Hematopoietic multipotent progenitor cell treated with erythropoietin and hydrocortisone succinate and interleukin-3 and kit ligand, for 17 days (in vitro differentiated cells): ENCODE measurements around the gene UGT1A8.
"Not testable (repeated sequence)": the region's sequence is repeated elsewhere in the genome, so short reads cannot be mapped to it uniquely, and the experiment has no call there.

Experiments used
- DNase-seq: peaks from one replicate; pipeline ENCODE4 v3.0.0-alpha.2; 2015; ENCODE audit warnings: low spot score

UGT1A8 gene

GRCh38 chr2:233643128-233643527, 25.7 kb downstream of the UGT1A8 start:
- DNase-seq, result no peak

- DNase-seq, result not testable (repeated sequence)
Measured at GRCh38 chr2:233646033-233646432, 28.6 kb downstream of the UGT1A8 start.

GRCh38 chr2:233650981-233651380, 33.5 kb downstream of the UGT1A8 start:
- no peak for DNase-seq

- DNase-seq, result no peak
Measured at GRCh38 chr2:233651430-233651829, 34.0 kb downstream of the UGT1A8 start.

- DNase-seq, result no peak
Measured at GRCh38 chr2:233654501-233654900, 37.1 kb downstream of the UGT1A8 start.

GRCh38 chr2:233655043-233655442, 37.6 kb downstream of the UGT1A8 start:
- DNase-seq, result no peak

GRCh38 chr2:233655943-233656342, 38.5 kb downstream of the UGT1A8 start:
- not testable (repeated sequence) for DNase-seq

GRCh38 chr2:233656443-233656842, 39.0 kb downstream of the UGT1A8 start:
- DNase-seq, result no peak

- no peak for DNase-seq
Measured at GRCh38 chr2:233658610-233659009, 41.2 kb downstream of the UGT1A8 start.

- DNase-seq, result no peak
Measured at GRCh38 chr2:233663911-233664310, 46.5 kb downstream of the UGT1A8 start.

GRCh38 chr2:233668605-233669260, 51.3 kb downstream of the UGT1A8 start:
- DNase-seq, result no peak

- no peak for DNase-seq
Measured at GRCh38 chr2:233671290-233672161, 54.1 kb downstream of the UGT1A8 start, which contains the start of gene UGT1A9. TSS of gene UGT1A9 (plus strand) at chr2:233671898. CDS start at chr2:233671935, 37 bp downstream.

- no peak for DNase-seq
Measured at GRCh38 chr2:233672886-233673285, 55.5 kb downstream of the UGT1A8 start.

- DNase-seq, result no peak
Measured at GRCh38 chr2:233673896-233674295, 56.5 kb downstream of the UGT1A8 start.

GRCh38 chr2:233674314-233674713, 56.9 kb downstream of the UGT1A8 start:
- no peak for DNase-seq

- no peak for DNase-seq
Measured at GRCh38 chr2:233674995-233675394, 57.6 kb downstream of the UGT1A8 start.

GRCh38 chr2:233676046-233676445, 58.6 kb downstream of the UGT1A8 start:
- DNase-seq, result no peak

GRCh38 chr2:233679196-233679595, 61.8 kb downstream of the UGT1A8 start:
- no peak for DNase-seq

- DNase-seq, result no peak
Measured at GRCh38 chr2:233680361-233681045, 63.1 kb downstream of the UGT1A8 start.

GRCh38 chr2:233681521-233682099, 64.2 kb downstream of the UGT1A8 start, which contains the start of gene UGT1A7:
TSS of gene UGT1A7 (plus strand) at chr2:233681901. CDS start at chr2:233681938, 37 bp downstream.
- no peak for DNase-seq

GRCh38 chr2:233684640-233685039, 67.2 kb downstream of the UGT1A8 start:
- DNase-seq, result no peak

GRCh38 chr2:233686928-233687327, 69.5 kb downstream of the UGT1A8 start:
- no peak for DNase-seq
